Hepatocyte (in vitro differentiated cells): ENCODE measurements around the gene LDLRAD3.

ENCODE experiments used
- CTCF ChIP-seq: fragments of 200-600 bp; sonication (generic); IDR thresholded peaks from 2 replicates; pipeline ENCODE4 v1.5.1; 2016; ENCODE audit warnings: antibody characterized with exemption, mild to moderate bottlenecking; ENCODE audit not compliant: poor library complexity
- EZH2 ChIP-seq: fragments of 200-600 bp; sonication (generic); IDR thresholded peaks from 2 replicates; pipeline ENCODE4 v1.6.1; 2016; ENCODE audit warnings: antibody characterized with exemption, mild to moderate bottlenecking, borderline replicate concordance
- EZH2phosphoT487 ChIP-seq: fragments of 200-600 bp; sonication (generic); IDR thresholded peaks from one replicate; pipeline ENCODE4 v1.6.1; 2018; ENCODE audit warnings: antibody characterized with exemption, mild to moderate bottlenecking, low read depth, moderate library complexity; ENCODE audit not compliant: unreplicated experiment, severe bottlenecking

GRCh38 chr11:36146437-36146836, 202.6 kb downstream of the LDLRAD3 start:
- TF ChIP-seq CTCF (no peak), EZH2phosphoT487 (no peak), EZH2 (no peak)
